ENCODE results near the gene LEO1.

The LEO1 gene

DNA sequence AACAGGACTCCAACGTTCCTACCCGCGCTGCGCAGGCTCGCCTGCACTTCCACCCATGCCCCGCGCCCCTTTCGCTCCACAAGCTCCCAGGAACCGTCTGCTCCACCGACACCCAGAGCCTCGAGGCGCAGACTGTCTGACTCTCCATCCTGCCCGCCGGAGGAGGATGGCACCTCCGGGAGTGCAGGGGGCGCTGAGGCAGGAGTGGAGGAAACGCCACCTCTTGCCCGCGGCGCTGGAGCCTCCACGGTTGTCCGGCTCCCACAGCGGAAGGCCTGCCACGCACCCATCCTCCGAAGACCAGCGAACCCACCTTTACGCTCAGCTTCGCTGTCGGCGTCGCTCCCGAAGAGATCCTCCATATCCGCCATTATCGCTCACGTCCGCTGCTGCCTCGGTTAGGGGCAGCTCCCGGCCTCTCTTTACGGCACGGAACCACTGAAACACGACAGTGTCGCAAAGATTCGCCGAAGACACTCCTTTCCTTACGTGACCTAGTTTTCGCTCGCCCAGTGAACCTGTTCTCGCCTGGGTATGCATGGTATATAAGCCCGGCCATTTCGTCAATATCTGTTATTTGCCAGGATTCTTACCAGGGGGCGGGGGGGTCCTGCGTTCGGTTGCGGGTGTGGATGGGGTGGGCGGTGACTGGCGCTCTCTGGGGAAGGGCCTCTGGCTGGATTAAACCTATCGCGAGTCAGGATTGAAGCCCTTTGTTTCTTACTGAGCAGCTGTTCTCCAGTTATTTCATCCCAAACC lies at the start of gene LEO1:
Gene LEO1 (minus strand): TSS at position 404 of the 759 bp plus-strand sequence. CDS start 33 bp downstream, at position 371.
- DNase-seq = peak; percentile 94

DNA sequence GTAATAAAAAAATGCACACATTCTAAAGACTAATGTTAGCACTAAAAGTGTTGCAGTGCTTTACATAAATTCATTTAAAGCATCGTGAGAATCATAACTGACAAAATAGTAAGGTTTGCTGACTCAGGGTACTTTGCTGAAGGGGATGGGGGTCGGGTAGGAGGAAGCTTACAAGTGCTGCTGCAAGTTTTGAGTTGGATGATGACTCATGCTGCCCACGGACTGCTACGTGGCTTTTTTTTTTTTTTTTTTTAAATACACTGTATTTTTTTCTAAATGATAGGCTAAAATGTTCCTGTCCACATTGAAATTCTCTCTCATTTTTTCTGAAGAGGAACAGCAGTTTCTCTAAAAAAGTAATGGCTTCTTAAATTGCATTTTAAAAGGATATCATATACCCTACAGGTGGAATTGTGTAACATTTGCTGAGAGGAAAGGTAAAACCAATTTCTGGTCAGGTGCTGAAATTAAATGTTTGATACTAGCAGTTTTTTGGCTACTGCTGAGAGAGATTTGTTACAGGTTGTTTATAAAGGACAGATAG lies 49.6 kb upstream of the LEO1 start:
- no peak for DNase-seq

DNA sequence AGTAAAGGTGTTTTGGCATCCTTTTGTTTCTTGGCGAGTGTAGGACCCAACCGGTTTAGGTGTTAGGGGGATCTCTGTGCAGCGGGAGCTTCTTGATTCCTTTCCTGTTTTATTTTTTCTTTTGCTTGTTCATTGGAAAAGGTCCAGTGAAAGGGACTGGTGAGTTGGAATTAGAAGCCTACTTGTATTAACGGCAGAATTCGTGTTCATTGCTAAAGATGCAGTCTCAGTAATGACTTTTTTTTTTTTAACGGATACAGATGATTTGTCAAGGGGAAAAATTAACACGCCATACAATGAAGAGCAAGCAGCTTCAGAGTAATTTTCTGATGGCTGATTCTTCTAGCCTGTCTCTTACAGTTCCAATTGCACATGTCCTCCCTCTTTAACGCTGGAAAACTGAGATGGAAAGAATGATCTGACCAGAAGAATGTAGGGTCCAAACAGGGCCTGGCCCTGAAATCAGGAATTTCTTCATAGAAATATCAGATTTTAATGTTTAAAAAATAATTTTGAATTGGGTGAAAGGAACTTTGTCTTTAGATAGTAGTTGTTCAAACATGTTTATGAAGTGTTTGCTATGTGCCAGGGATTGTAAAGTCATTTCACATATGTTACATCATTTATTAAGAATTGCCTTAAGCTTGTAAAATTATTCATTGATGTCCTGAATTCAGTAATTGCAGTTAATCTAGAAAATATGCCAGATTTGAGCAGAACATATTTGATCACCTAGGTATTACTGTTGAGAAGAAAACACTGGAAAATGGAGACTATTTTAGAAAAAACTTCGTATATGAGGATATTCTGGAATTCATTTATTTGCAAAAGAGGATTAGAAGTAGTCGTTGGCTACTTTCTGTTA lies 48.9 kb upstream of the LEO1 start:
- DNase-seq = no peak

DNA sequence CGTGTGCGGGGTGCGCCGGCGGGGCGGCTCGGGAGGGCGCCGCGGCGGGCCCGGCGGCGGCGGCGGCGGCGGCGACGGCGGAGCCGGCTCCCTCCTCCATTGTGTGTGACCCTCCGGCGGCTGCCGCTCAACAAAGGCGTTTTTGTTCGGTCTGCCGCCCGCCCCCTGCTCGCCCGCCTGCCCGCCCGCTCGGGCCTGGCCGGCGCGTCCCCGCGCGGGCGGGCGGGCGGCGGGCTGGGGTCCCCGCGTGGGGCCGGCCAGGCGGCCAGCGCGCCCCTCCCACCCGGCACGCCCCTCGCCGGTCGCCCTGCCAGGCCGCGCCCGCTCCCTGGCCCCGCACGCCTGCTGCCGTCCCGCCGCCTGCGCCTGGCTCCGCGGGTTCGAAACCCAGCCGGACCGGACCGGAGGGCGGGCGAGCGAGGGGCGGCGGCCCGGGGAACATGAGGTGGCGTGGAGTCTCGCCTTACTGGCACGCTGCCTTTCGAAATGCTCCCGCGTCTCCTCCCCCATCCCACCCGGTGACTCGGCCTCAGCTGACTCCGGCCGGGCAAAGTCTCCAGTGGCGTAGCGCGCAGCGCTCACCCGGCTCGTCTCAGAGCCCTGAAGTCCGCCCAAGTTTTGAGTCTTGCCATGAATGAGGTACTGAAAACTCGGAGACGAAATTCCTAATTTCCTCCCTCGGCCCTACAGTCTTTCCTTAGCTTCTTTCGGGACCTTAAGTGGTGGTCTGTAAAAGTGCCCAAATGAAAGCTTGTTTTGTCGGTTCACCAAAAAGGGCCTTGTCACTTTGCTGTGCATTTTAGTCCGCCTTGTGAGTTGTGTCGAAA lies 48.0 kb upstream of the LEO1 start:
- DNase-seq = no peak

DNA sequence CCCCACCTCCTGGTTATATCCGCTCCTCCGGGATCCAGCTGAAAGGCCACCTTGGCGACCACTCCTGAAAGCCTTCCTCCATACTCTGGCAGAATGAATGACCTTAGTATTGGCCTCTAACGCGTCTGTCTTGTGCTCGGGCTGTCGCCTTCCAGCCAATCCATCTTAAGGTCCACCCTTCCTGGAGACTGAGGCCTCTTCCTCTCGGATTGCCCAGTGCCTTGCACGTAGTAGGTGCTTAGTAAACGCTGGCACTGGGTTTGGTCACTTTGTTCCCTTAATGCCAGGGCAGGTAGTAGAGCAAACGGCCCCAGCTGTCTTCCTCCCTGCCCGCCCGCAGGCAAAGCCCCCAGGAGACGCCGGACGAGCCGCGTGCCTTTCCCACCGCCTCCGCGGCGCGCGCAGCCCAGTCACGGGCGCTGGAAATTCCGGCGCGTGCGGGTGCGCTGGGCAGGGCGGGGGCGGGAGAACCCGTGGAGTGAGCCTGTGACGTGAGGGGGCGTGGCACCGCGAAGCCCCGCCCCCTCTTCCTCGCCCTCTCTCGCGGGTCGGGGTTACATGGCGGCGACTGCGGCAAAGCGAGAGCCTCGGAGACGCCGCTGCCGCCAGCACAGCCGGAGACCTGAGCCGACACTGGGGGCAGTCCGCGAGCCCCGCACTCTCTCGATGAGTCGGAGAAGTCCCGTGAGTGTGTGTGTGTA lies 47.3 kb upstream of the LEO1 start, which contains the start of gene MAPK6:
Gene MAPK6 (plus strand): TSS at position 527 of the 701 bp plus-strand sequence. CDS start 27,242 bp downstream, outside the sequence.
- peak; percentile 75 for DNase-seq

DNA sequence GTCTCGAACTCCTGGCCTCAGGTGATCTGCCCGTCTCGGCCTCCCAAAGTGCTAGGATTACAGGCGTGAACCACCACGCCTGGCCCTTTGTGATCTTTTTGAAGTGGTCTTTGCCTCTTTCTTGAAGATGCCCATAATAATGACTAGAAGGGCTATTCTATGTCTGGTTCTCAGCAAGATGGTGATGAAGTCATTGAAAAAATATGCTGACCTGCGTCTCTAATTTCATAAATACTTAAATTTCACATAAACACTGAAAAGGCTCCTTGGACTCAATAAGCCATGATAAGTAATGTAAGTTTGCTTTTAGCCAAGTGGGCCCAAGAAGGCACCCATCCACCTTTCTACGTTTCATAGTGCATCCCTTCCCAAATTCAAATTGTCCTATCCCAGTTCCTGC lies 46.7 kb upstream of the LEO1 start:
- DNase-seq = no peak

DNA sequence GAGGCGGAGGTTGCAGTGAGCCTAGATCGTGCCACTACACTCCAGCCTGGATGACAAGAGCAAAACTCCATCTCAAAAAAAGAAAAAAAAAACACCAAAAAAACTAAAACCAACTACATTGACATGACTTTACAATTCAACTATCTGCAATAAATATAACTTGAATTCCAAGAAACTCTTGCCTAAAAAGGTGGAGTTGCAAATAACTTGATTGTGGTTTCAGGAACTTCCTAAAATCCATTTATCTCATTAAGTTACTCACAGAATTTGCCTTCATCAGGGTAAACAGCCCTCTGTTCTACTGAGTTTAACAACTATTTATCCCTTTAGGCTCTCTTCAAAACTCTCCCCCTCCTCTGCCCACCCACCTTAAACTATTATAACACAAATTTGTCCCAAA lies 44.7 kb upstream of the LEO1 start:
- no peak for DNase-seq

DNA sequence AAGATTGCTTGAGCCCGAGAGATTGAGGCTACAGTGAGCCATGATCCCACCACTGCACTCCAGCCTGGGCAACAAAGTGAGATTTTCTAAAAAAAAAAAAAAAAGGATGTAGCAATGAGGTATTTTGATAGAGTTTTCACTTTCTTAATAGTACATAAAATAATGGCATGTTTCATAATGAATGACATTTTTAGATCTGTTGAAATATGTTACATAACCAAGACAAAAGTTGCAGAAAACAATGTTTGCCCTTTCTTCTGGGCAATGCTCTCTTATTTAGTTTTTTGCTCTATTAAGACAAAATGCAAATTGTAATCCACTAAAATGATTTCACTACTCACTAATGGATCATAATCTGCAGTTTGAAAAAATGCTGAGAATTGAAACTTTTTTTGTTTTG lies 43.0 kb upstream of the LEO1 start:
- DNase-seq = no peak

DNA sequence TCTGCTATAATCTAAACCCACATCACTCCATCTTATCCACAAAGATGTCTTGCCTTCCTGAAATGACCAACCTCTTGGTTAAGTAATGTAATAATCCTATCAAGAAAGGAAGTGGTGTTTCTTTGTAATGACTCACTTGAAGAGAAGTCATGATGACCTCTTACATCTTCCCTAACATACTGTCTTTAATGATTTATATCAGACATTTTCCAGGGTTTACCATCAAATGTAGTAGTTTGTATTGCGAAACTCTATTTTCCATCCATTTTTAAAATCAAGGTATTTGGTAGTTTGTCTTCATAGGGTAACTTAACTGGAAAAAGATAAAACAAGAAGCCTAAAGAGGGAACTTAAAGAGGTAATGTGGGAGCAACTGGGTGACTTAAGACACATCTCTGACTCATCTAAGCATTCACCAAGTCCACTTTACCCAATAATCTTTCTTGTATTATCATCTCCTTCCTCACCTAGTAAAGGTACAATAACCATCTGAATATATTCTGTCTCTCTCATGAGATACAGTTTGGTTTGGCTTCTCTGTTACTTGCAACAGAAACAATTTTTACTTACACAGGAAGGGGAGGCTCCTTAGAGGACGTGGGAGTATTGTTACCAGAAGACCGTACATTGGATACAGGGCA lies 41.7 kb upstream of the LEO1 start:
- DNase-seq = no peak

DNA sequence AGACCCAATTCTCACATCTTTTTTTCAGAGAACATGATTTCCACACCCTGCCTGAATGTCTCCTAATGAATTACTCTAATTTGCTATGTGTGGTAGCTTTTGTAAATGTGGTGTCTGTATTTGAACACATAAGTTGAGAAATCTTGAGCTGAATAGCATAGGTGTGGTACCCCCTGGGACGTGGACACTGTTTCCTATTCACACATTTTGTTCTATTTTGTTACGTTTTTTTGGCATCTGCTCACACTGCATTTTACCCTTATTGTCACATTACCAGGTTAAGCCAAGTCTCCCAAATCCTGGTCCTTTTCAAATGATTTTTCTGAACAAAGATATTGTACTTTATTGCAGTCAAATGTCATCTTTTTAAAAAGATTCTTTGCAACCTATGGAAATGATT lies 40.6 kb upstream of the LEO1 start:
- DNase-seq = no peak

DNA sequence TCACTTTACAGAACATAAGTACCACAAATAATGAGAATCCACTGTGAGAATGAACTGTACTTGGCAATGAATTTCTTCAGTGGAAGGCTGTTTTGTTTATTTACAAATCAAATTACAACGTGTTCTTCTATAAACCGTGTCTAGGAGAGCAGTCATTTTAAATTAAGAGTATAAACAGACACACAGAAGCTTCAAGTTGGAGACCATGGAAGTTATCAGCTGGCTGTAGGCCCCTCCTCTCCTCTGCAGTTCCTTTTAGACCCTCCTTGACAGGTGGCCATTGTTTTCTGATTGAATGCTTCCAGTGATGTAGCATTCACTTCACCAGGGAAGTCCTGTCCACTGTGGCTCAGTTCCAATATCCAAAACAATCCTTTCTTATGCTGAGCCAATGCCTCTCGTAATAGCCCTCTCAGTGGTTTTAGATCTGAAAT lies 40.1 kb upstream of the LEO1 start:
- DNase-seq = no peak

DNA sequence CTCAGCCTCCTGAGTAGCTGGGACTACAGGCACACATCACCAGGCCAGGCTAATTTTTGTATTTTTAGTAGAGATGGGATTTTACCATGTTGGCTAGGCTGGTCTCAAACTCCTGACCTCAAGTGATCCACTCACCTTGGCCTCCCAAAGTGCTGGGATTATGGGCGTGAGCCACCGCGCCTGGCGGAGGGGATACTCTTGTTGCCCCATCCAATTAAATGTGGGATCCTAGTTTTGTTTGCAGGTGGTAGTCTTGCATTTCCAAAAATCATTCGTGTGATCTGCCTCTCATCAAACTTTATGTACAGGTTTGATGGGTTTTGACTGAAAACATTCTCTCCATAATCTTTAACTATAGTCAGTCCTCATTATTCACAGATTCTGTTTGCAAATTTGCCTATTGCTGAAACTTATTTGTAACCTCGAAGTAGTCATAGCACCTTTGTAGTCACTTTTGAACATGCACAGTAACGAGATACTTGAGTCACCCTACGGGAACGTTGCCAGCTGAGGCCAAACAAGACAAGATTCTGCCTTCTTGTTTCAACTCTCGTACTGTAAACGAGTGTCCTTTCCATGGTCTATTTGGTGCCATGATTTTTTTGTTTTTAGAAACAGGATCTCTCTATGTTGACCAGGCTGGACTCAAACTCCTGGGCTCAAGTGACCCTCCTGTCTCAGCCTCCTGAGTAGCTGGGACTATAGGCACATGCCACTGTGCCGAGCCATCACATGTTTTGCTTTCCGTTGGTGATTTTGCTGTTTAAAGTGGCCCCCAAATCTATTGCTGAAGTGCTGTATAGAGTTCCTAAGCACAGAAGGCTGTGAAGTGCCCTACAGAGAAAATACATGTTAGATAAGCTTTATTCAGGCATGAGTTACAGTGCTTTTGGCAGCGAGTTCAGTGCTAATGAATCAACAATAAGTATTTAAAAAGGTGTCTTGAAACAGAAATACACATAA lies 39.3 kb upstream of the LEO1 start:
- DNase-seq = no peak

DNA sequence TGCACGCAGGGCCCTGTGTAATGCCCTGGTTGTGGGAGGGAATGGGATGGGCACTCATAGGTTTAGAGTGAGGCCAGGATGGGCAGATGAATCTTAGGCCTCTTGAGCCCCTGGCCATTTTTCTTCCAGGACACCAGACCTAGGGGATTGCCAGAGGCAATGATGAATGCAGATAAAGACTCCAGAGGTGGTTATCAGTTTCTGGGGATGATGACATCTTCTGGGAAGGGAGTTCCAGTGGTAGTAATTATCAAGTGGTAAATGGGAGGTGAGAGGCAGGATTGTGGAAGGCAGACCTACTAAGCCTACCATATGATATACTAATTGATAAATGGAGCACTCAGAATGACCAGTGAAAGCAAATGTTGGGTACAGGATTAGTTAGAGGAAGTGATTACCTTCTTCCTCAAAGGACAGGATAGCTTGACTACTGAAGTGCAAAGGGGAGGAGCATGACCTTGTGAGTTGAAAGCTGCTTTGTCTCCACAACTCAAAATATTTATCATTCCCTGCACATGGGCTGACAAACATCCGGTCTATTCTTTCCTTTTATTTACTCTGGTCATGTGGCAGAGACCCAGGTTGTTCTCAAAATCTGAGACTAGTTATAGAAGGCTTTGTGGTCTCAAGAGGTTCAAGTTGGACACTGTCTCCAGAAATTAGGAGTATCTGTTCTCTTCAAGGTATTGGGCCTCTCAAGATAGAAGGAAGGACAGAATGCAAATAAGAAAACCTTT lies 37.3 kb upstream of the LEO1 start:
- DNase-seq = no peak

DNA sequence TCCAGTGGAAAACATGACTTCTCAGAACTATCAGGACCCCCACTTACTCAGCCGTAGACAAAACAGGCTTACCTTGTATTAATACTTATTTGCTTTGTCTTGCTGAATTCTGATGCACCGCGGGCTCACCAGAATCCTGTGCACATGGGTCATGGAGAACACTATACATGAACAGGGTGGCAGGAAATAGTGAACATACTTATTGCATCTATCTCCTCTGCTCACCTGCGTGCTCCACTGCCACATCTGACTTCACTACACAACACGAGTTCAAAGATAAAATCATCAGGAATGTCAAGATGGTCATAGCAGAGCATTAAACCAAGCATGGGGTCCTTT lies 36.8 kb upstream of the LEO1 start:
- DNase-seq = no peak

DNA sequence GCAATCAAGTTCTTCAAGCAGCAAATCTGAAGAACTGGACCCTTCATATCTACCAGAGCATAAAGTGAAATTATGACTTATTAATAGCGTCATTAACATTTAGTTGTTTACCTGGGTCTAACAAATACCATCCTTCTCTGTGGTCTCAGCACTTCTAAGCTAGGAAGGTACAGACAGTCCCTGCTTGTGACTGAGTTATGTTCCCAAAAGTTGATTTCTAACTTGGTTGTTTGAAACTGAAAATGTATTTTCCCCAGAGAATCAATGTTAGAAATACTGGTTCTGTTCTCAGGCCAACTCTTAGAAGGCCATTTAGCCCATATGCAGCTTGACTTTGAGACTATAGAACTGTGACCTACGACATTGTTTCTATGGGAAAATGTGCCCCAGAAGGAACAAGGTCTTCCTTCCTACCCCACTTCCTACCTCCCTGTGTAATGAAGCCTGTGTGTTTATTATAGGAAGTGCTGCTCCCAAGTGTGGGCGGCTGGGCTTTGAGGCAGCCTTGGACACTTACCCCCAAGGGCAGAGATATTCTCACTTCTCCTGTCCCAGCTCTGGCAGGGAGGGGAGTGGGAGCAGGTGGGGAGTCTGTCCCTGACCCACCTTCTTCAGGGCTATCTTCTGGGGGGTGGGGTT lies 35.2 kb upstream of the LEO1 start:
- no peak for DNase-seq

DNA sequence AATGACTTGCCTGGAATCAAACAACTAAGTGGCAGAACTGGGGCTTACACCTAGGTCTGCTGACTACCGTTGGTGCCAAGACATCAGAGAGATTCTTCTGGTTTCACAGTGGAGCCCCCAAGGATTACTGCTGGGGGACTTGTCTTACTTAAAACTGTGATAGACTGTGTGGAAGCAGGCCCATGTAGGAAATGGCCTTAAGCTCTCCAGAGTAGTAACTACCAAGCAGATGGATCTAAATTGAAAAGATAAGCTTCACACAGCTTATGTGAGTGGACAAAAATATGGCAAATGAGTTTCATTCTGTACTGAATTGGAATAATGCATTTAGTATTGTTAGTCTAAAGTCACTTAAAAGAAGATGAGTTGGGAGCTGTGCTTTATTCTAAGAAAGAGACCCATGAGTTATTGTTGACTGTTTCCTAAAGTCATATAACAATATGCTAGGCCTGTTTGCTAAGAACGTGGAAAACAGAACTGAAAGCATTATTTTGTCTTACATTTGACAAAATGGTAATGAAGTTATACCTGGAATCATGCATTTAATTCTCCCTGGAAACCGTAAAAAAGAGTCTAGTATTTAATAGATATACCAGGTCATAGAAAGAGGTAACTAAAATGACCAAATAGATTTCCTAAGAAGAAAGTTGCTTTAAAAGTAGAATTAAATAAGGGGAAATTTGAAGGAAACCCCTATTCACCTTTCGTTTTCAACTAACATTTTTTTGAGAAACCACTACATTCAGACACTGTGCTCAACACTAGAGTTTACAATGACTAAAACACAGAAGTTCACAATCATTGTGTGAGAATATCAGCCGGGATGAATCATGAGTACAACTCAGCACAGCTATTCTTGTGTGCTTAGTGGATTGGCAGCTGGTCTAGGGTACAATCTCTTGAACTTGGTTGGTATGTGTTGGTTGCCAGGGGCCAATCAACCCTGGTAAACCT lies 34.4 kb upstream of the LEO1 start:
- DNase-seq = no peak

DNA sequence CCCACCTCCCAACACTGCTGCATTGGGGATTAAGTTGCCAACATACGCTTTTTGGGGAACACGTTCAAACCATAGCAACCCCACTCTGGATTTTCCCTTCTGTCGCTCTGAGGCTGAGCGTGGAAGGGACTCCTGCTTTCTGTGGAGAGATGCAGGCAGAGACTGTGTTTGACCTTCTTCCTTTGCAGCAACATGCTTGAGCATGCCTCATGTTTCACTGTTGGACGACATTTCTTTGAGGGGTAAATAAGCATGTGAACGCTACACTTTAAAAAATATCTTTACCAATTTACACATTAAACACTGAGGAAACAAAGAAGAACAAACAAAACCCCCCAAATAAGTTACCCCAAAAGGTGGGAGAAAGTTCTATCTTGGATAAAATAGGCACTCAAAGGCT lies 33.2 kb upstream of the LEO1 start:
- DNase-seq = no peak

DNA sequence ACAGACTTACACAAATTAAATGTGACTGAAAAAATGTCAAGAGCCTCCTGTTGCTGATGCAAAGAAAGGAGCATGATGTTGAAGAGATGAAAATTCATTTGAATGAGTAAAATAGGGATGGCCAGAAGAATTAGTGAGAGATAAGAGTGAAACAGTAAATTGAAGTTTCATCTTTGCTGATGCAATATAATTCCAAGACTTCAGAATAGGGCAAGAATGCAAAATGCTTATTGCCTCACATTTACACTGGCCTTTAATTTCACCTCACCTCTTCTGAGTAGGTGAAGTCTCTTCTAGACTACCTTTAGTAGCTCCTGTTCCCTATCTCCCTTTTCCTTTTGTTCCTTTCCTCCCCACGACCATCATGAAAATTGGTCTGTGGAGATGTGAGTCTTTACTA lies 32.1 kb upstream of the LEO1 start:
- no peak for DNase-seq

Data from NCI-H1694 treated with DMSO at 0.1 percent for 48 hours (cell line).